T-helper 1 cell treated with Interleukin-12 subunit alpha and Interleukin-12 subunit beta and Interleukin-4 antibody, amounts not matched to agents 30 ng/mL and 1 ng/mL, for 36 hours (primary cell): ENCODE results near the gene JMJD7. TPM values are rescaled to one million over a fixed set of nuclear protein-coding genes. Genes with fewer than 3 reads are reported as not detected.

Experiments used
- intact Hi-C: fragments of 100-400 bp; cut with micrococcal nuclease; formaldehyde crosslinking; loops from one replicate; pipeline ENCODE4 v1.15.1; 2024
- total RNA-seq: library from RNA; stranded (reverse); gene quantifications from 2 replicates; pipeline ENCODE4 v1.2.3, GENCODE V29; 2022

The JMJD7 gene
- total RNA-seq, 1 donor from 2014 or later: 26.4 TPM

- intact Hi-C loops: no loop called here
These were observed 51.5 kb downstream of the JMJD7 start for GRCh38 chr15:41879321-41879845.

- intact Hi-C loops: no loop called here
These were observed 52.4 kb downstream of the JMJD7 start for GRCh38 chr15:41880156-41880877.

GRCh38 chr15:41881086-41881485, 53.2 kb downstream of the JMJD7 start:
- intact Hi-C loops: no loop called here

- intact Hi-C loops: no loop called here
These were observed 53.6 kb downstream of the JMJD7 start for GRCh38 chr15:41881550-41881919.

GRCh38 chr15:41881920-41882688, 54.2 kb downstream of the JMJD7 start:
- intact Hi-C loops: no loop called here

- intact Hi-C loops: no loop called here
These were observed 55.0 kb downstream of the JMJD7 start for GRCh38 chr15:41882689-41883483.

- intact Hi-C loops: no loop called here
These were observed 55.6 kb downstream of the JMJD7 start for GRCh38 chr15:41883484-41883825.

GRCh38 chr15:41884458-41884857, 56.6 kb downstream of the JMJD7 start:
- intact Hi-C loops: no loop called here

- intact Hi-C loops: no loop called here
These were observed 57.4 kb downstream of the JMJD7 start for GRCh38 chr15:41885321-41885720.

- intact Hi-C loops: no loop called here
These were observed 57.9 kb downstream of the JMJD7 start for GRCh38 chr15:41885841-41886240.

GRCh38 chr15:41886741-41887140, 58.8 kb downstream of the JMJD7 start:
- intact Hi-C loops: no loop called here

GRCh38 chr15:41887161-41887560, 59.3 kb downstream of the JMJD7 start:
- intact Hi-C loops: no loop called here

Other genes starting within 250 kb of the JMJD7 start
- gene MGA, start 167.7 kb upstream of the JMJD7 start, total RNA-seq: 39.3 and 41.4 TPM in 2 replicates
- gene MAPKBP1, start 53.6 kb upstream of the JMJD7 start, total RNA-seq: 44.7 and 45.2 TPM in 2 replicates
- 12.9 and 15.6 TPM in 2 replicates for gene PLA2G4B, start 10.8 kb downstream of the JMJD7 start, total RNA-seq
- gene SPTBN5, start 66.0 kb downstream of the JMJD7 start, total RNA-seq: 4.7 and 5.0 TPM in 2 replicates
- gene EHD4, start 144.5 kb downstream of the JMJD7 start, total RNA-seq: 35.8 and 36.8 TPM in 2 replicates
- not detected in 2 replicates for gene PLA2G4E, start 192.9 kb downstream of the JMJD7 start, total RNA-seq